HG03045 (cell line): ENCODE data around the gene NFAM1.

Source experiments
- ATAC-seq: cut with Tn5 transposase; IDR thresholded peaks from one replicate; pipeline ENCODE4 v1.9.1; 2021; ENCODE audit warnings: mild to moderate bottlenecking, moderate library complexity; ENCODE audit not compliant: unreplicated experiment

Gene NFAM1, protein sequence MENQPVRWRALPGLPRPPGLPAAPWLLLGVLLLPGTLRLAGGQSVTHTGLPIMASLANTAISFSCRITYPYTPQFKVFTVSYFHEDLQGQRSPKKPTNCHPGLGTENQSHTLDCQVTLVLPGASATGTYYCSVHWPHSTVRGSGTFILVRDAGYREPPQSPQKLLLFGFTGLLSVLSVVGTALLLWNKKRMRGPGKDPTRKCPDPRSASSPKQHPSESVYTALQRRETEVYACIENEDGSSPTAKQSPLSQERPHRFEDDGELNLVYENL

GRCh38 chr22:42432020-42432596 lies at the start of gene NFAM1:
TSS of gene NFAM1 (minus strand) at chr22:42432403. CDS start at chr22:42432357, 46 bp downstream.
- no peak for ATAC-seq

DNA sequence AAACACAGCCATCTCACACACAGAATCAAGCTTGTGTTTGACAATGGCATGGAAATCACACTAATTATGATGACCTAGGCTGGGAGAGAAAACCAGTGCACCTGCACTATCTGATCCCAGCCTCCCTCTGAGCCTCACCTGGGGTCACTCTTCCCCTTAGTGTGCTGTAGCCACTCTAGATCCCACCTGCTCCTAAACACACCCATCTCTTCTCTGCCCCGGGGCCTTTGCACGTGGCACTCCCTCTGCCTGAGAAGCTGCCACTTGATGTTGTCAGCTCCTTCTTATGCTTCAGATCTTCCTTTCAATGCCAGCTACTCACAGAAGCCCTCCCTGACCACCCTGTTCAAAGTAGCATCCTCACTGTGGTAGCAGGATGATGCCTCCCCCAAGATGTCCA lies 42.9 kb upstream of the NFAM1 start:
- no peak for ATAC-seq

DNA sequence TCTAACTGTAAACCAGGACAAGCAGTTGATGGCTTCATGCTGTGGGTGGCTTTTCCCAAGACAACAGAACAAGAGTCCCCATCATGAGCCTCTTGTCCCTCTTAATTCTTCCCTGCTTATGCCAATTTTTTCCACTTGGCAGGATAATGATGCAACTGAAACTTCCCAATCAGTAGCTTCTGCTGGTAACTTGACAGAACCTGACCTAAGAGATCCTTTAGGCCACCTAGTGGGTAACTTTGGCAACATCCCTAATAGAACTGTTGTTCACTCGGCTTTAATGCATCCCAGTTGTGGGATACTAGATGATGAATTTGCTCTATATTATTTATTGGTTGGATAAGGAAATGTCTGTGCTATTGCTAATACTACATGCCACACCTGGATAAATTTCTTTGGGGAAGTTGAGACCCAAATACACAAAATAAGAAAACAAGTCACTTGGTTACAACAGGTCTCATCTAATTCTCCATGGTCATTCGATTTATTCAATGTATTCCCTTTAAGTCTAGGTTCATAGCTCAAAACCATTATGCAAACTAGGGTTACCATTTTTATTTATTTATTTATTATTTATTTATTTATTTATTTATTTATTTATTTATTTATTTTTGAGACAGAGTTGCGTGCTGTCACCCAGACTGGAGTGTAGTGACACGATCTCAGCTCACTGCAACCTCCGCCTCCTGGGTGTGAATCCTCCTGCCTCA lies 41.4 kb upstream of the NFAM1 start:
- no peak for ATAC-seq

DNA sequence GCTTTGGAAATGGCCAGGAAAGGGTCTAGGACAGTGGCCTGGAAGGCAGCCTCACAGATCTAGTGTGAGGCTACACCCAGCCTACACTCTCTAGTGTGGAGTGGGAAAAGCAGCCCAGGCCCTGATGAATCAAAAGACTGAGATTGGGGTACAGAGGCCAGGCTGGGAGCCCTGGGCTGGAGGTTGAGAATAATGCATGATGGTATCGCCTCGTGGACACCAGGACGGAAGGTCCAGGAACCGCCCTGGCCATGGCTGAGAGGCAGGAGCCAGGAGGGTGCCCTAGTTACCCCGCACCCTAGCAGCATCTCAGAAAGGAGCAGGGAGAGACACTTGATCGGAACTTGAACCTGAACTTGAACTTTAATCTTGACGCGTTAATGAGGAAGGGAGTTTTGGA lies 40.5 kb upstream of the NFAM1 start:
- no peak for ATAC-seq

- ATAC-seq: no peak
Measured at GRCh38 chr22:42471441-42471840, 39.2 kb upstream of the NFAM1 start.

GRCh38 chr22:42470366-42471082 lies 38.3 kb upstream of the NFAM1 start:
- no peak for ATAC-seq

DNA sequence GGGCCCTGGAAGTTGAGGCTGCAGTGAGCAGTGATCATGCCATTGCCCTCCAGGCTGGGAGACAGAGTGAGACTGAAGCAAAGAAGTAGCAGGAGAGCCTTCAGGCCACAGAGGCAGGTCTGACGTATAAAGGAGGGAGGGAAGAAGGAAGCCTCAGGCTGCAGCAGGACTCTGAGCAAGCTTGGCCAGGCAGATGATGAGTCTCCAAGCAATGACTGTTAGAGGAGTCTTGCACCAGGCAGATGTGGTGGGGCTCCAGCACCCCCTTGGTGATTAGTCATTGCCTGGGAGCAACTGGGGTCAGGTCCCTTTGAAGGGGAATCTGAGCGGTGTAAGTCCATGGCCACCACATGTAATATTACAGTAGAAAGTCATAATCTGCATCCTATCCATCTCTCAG lies 36.6 kb upstream of the NFAM1 start:
- ATAC-seq: no peak

DNA sequence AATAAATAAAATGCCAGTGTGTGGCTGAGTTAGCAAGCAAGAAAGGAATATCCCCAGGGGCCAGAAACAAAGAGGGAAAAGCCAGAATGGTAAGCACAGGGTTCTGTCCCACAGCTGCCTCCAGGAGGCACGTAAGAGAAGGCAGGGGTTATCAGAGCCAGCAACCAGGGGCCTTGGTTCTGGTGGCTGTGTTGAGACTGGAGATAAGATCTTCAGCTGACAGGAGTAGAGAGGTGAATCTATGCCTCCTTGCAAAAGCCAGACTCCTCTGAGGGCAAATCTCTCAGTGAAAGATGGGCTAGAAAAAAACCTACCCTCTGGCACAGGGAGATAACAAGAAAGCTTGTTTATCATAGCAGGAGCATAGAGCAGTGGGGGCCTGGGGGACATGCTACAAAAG lies 29.8 kb upstream of the NFAM1 start:
- no peak for ATAC-seq

- ATAC-seq: no peak
Measured at GRCh38 chr22:42461511-42461910, 29.3 kb upstream of the NFAM1 start.

DNA sequence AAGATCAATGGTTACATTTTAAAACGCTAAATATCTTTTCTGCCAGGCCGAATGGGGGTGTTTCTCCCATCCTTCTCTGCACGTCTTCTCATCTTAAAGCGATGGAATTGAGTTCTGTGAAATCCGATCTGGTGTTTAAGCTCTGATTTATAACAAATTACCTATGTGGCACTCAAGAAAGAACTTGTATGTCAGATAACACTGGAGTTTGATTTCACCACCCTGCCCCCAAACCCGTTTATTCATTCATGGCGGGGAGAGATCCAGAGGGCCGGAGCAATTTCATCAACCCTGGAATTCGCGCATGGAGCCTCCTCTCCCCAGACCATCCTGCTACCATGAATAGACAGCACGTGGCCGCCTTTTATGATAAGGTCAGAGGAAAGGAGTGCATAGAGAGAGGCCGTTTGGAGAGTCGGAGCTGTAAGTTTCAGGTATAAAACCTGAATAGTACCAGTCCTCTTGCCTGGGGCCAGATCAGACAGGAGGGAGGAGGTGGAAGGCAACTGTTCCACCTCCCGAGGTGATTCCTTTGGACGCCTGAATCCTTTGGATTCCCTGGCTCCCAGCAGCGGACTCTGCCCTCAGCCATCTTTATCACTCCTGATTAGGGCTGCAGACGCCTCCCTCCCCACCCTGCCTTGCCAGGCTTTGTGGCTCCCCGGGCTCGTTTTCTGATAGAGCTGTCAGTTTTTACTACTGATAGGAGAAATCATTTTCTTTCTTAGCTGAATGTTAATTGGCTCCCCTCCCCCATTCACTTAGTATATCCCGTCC lies 27.3 kb upstream of the NFAM1 start:
- ATAC-seq: no peak

- ATAC-seq: no peak
Measured at GRCh38 chr22:42452916-42453315, 20.7 kb upstream of the NFAM1 start.

DNA sequence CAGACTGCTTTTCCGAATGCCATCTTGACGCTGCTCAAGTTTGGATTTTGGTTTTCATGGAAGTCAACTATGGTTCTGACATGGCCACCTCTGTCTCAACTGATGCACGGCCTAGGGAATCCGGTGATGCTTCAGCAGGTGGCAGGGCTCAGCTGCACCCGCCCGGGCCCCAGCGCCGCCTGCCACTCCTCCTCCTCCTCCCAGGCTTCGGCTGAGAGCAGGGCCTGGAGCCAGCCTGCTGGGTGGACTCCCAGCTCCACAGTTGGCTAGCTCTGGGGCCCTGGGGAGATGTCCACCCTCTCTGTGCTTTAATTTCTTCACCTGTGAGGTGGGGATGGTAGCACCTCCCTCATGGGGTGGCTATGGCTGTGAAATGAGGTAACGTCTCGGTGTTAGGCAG lies 20.3 kb upstream of the NFAM1 start:
- ATAC-seq: no peak

GRCh38 chr22:42451499-42452145 lies 19.4 kb upstream of the NFAM1 start:
- ATAC-seq: no peak

DNA sequence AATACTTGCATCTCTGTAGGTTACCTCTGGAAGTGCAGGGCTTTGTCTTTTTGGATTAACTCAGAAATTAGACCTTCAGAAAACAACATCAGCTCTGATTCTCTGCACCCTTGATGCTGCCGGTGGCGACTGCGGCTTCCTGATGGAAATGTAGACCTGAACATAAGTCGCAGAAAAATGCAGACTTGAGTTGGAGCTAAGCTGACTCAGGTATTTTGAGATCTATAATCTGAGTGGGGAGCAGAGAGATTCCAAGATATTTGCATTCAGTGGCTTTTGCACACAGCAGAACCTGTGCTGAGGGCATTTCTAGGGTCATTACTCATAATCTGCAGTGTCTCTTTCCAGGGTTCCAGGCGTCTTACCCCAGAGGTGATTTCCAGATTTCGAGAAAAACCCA lies 18.7 kb upstream of the NFAM1 start:
- no peak for ATAC-seq

DNA sequence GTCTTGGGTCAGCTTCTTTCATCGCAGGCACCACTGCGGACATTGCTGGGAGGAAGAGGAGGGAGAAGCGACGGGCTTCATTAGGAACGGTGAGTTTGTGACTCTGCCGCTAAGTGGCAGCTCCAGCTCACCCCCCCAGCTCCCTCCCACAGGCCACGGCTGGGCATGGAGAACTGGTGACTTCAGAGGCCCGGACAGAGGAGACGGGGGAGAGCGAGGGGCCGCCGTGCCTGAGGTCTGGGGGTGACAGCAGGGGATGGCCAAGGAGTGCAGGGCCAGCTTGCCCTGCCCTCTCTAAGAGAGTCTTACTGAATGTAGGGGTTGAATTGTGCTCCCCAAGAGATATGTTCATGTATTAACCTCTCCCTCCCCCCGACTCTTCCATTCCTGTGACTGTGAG lies 13.9 kb upstream of the NFAM1 start:
- no peak for ATAC-seq

GRCh38 chr22:42444077-42444904 lies 12.1 kb upstream of the NFAM1 start:
- ATAC-seq: no peak

- no peak for ATAC-seq
Measured at GRCh38 chr22:42443240-42444076, 11.3 kb upstream of the NFAM1 start.

GRCh38 chr22:42442748-42443147 lies 10.5 kb upstream of the NFAM1 start:
- ATAC-seq: no peak

DNA sequence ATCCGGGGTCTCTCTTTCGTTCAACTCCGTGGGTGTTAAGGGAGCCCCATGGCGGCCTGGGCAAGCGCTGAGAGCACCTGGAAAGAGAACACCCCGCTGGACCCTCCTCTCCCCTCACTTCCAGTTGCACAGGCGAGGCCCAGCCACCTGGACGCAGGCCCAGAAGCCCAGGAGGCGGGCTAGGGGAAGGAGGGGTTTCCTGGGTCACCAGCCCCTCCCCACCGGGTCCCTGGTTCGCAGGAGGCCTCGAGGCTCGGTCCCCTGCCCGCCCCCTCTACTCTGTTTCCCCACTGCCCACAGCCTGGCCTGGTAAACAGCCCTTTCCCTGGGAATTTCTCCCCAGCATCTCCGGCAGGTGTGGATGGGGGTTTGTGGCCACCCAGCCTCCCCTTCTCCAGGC lies 8.5 kb upstream of the NFAM1 start:
- no peak for ATAC-seq
